Measurements from ENCODE around the gene CPT2. TPM values are rescaled to one million over a fixed set of nuclear protein-coding genes. Genes with fewer than 3 reads are reported as not detected.

The CPT2 gene
- total and polyA plus RNA-seq, 2 of the 13 experiments (the other 11 are each of a cell fraction or from before 2014, with no cell fraction given) = 12.6 to 14.6 TPM

GRCh38 chr1:53255031-53255430 lies 58.4 kb downstream of the CPT2 start:
- Histone ChIP-seq H3K79me2 (ENCODE audit: insufficient read depth, low read length) (no peaks in the 10 kb centered on the region), H4K20me1 (ENCODE audit: insufficient read depth, low read length) (no peaks in the 10 kb centered on the region), H3K4me2 (ENCODE audit: low read depth, low read length) (no peak overlapping the region), H3K4me1 (ENCODE audit: insufficient read depth, low read length) (no peaks in the 10 kb centered on the region), H2AFZ (ENCODE audit: low read length) (no peak overlapping the region), H3K4me3 (replicated peaks in 1 of 3; ENCODE audit: insufficient read depth in 1 of 3, low read depth in 2 of 3, low read length in 3 of 3) (no peak overlapping the region), H3K9me3 (ENCODE audit: low read length) (no peaks in the 10 kb centered on the region), H3K9ac (ENCODE audit: insufficient read depth, low read depth, low read length) (no peak overlapping the region), H3K27ac (ENCODE audit: extremely low read length, insufficient read depth, low read length) (no peak overlapping the region), H3K36me3 (replicated peaks in 1 of 2; ENCODE audit: control insufficient read depth in 1 of 2, insufficient read depth in 2 of 2, low read length in 2 of 2) (peaks cover 10 to 59% of the 10 kb centered on the region in 2 experiments; a peak in 4 of 5 replicates), H3K27me3 (ENCODE audit: control insufficient read depth in 1 of 2, insufficient read depth in 2 of 2, low read length in 2 of 2) (no peaks in the 10 kb centered on the region)
- ChIA-PET POLR2A (no interaction called here), CTCF (ENCODE audit: low intra/inter-chr PET ratio, low total read pairs) (no interaction called here)
- no TSS peak for BruUV-seq (replicated peaks)
- in situ Hi-C loops (cut with HindIII; ENCODE audit: extremely low pct_ligation_motif_present, low pct_unique_long_range_greater_than_20kb) (no loop called here), intact Hi-C loops (cut with micrococcal nuclease; ENCODE audit: unreplicated experiment) (no loop called here)
- DNase-seq (ENCODE audit: low spot score) (no peak), ATAC-seq (no peak; the same call in 2 of the 3 replicates), FAIRE-seq (no peak)
- 98% methylated on average over 4 of the region's 4 CpGs for whole genome bisulfite sequencing (ENCODE audit: low lambda C conversion rate)
- TF ChIP-seq AGO1 (IDR thresholded peaks at IDR 0.05; ENCODE audit: low read depth, low read length, poor library complexity, severe bottlenecking) (no peak), RFXANK (CRISPR knock-in tag; IDR thresholded peaks at IDR 0.05) (no peak), ZFP1 (CRISPR knock-in tag; IDR thresholded peaks at IDR 0.05) (no peak), ETV5 (CRISPR knock-in tag; IDR thresholded peaks at IDR 0.05; ENCODE audit: borderline replicate concordance) (no peak), EP300 (IDR thresholded peaks at IDR 0.05; ENCODE audit: low read depth in 2 of 2, low read length in 2 of 2) (no peak), EP300 (CRISPR knock-in tag; IDR thresholded peaks at IDR 0.05; ENCODE audit: borderline replicate concordance) (no peak), WIZ (CRISPR knock-in tag; IDR thresholded peaks at IDR 0.05) (no peak), RARA (CRISPR knock-in tag; IDR thresholded peaks at IDR 0.05) (no peak), ZNF530 (CRISPR knock-in tag; IDR thresholded peaks at IDR 0.05; ENCODE audit: low read depth) (no peak)
- TF ChIP-seq, protein P1, sequence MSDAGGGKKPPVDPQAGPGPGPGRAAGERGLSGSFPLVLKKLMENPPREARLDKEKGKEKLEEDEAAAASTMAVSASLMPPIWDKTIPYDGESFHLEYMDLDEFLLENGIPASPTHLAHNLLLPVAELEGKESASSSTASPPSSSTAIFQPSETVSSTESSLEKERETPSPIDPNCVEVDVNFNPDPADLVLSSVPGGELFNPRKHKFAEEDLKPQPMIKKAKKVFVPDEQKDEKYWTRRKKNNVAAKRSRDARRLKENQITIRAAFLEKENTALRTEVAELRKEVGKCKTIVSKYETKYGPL (CRISPR knock-in tag; IDR thresholded peaks at IDR 0.05) = no peak
